Stimulated activated CD4-positive, alpha-beta T cell treated with anti-CD3 and anti-CD28 coated beads, TNF-alpha, amount 100 ng/mL, for 4 hours (primary cell): ENCODE measurements around the gene CACNB3.
A peak's percentile ranks its signal among the peaks of the same experiment; 100 is the strongest.
"Not testable (repeated sequence)": the region's sequence is repeated elsewhere in the genome, so short reads cannot be mapped to it uniquely, and the experiment has no call there.

Experiments
- DNase-seq, 3 experiments: peaks; one replicate each; pipeline ENCODE4 v3.0.0-alpha.2; 2020; ENCODE audit warnings: low read depth in 3 of 3

The CACNB3 gene

GRCh38 chr12:48818831-48819590, 715 bp downstream of the CACNB3 start:
- peak in 2 of 3 experiments; percentile 38 to 51 for DNase-seq

- no peak for DNase-seq
These were observed 1.9 kb downstream of the CACNB3 start for GRCh38 chr12:48819986-48820725.

- DNase-seq, result no peak
These were observed 3.8 kb downstream of the CACNB3 start for GRCh38 chr12:48822139-48822538.

- no peak for DNase-seq
These were observed 4.4 kb downstream of the CACNB3 start for GRCh38 chr12:48822711-48823110.

- no peak for DNase-seq
These were observed 5.0 kb downstream of the CACNB3 start for GRCh38 chr12:48823281-48823680.

GRCh38 chr12:48824112-48824511, 5.8 kb downstream of the CACNB3 start:
- no peak for DNase-seq

GRCh38 chr12:48824905-48825304, 6.6 kb downstream of the CACNB3 start:
- DNase-seq, result no peak

- no peak for DNase-seq
These were observed 8.0 kb downstream of the CACNB3 start for GRCh38 chr12:48826209-48826855.

GRCh38 chr12:48827026-48827425, 8.7 kb downstream of the CACNB3 start:
- DNase-seq, result no peak

GRCh38 chr12:48827513-48828096, 9.3 kb downstream of the CACNB3 start:
- no peak for DNase-seq

- no peak for DNase-seq
These were observed 10.0 kb downstream of the CACNB3 start for GRCh38 chr12:48828293-48828692.

- no peak for DNase-seq
These were observed 10.7 kb downstream of the CACNB3 start for GRCh38 chr12:48828841-48829575.

- DNase-seq, result no peak
These were observed 13.0 kb downstream of the CACNB3 start for GRCh38 chr12:48831257-48831656.

- no peak for DNase-seq
These were observed 14.2 kb downstream of the CACNB3 start for GRCh38 chr12:48832321-48833060.

GRCh38 chr12:48838048-48838447, 19.8 kb downstream of the CACNB3 start:
- DNase-seq, result no peak

GRCh38 chr12:48842021-48842420, 23.7 kb downstream of the CACNB3 start:
- not testable (repeated sequence) for DNase-seq

- peak; percentile 75 to 89 (median 86) for DNase-seq
These were observed 33.8 kb downstream of the CACNB3 start, which contains the start of gene DDX23 for GRCh38 chr12:48851883-48852733. Gene DDX23, minus strand, starts transcription at chr12:48852163. Its CDS starts 6,381 bp downstream, at chr12:48845782.

- peak; percentile 61 to 78 (median 71) for DNase-seq
These were observed 34.7 kb downstream of the CACNB3 start for GRCh38 chr12:48852734-48853688.

GRCh38 chr12:48854488-48854887, 36.2 kb downstream of the CACNB3 start:
- DNase-seq, result no peak
